IPS DF 6.9 (cell line): ENCODE data around the gene CKMT1B.
"Not testable (repeated sequence)": the region's sequence is repeated elsewhere in the genome, so short reads cannot be mapped to it uniquely, and the experiment has no call there.

Experiments used
- DNase-seq: peaks from one replicate; pipeline ENCODE4 v3.0.0-alpha.2; 2013; ENCODE audit warnings: low read depth, low spot score
- H3K27ac ChIP-seq: one replicate; pipeline ENCODE4 v1.5.1; 2013; ENCODE audit warnings: low read length, control low read depth
- H3K27me3 ChIP-seq: 2 replicates; pipeline ENCODE4 v1.6.1; 2013; ENCODE audit warnings: mild to moderate bottlenecking, low read length; ENCODE audit not compliant: control insufficient read depth, insufficient read depth
- H3K36me3 ChIP-seq: 2 replicates; pipeline ENCODE4 v1.6.1; 2013; ENCODE audit warnings: low read length; ENCODE audit not compliant: control insufficient read depth, insufficient read depth
- H3K4me1 ChIP-seq: 2 replicates; pipeline ENCODE4 v1.6.1; 2013; ENCODE audit warnings: low read length; ENCODE audit not compliant: control insufficient read depth, insufficient read depth
- H3K4me3 ChIP-seq: 2 replicates; pipeline ENCODE4 v1.5.1; 2013; ENCODE audit warnings: mild to moderate bottlenecking, low read length
- H3K9me3 ChIP-seq: 2 replicates; pipeline ENCODE4 v1.6.1; 2013; ENCODE audit warnings: low read length, inconsistent platforms; ENCODE audit not compliant: control insufficient read depth, insufficient read depth
- WGBS: extraction: QIAGEN DNeasy Blood & Tissue Kit; methylation state at CpG from one replicate; pipeline ENCODE4 v1.1.7; 2013; ENCODE audit warnings: mixed read lengths, missing lambda C conversion rate; ENCODE audit not compliant: insufficient read length, insufficient coverage; 5-methylcytosine and 5-hydroxymethylcytosine counted together

The CKMT1B gene

GRCh38 chr15:43638464-43639204, 44.8 kb downstream of the CKMT1B start:
- no CpG with 5 or more reads among the region's 8 CpGs for WGBS
- H3K36me3 ChIP-seq, H3K27me3 ChIP-seq, H3K27ac ChIP-seq, H3K4me3 ChIP-seq, H3K4me1 ChIP-seq, DNase-seq, H3K9me3 ChIP-seq: not testable (repeated sequence)
